H1 (cell line): ENCODE measurements around the gene PLEKHS1. TPM values are rescaled to one million over a fixed set of nuclear protein-coding genes. Genes with fewer than 3 reads are reported as not detected.

Experiments
- CTCF ChIA-PET: fragments of 300-600 bp; sonication (Branson Sonifier 250); formaldehyde crosslinking; loops from one replicate; lab custom pipeline; 2021; ENCODE audit not compliant: partially characterized antibody; lab: Charles Lee
- POLR2A ChIA-PET: fragments of 300-600 bp; sonication (Branson Sonifier 250); formaldehyde crosslinking; loops from one replicate; lab custom pipeline; 2021; ENCODE audit warnings: inconsistent platforms; ENCODE audit not compliant: partially characterized antibody; lab: Charles Lee
- DNase-seq, 2 experiments: peaks; one replicate each; pipeline versions ENCODE4 v3.0.0 to v3.0.0-alpha.2; 2010 to 2022; ENCODE audit warnings: low spot score in 2 of 2, low read depth in 1 of 2, mixed read lengths in 1 of 2
- FAIRE-seq: peaks from 2 replicates; lab custom pipeline; 2011; peaks lifted over from hg19 to GRCh38; lab: Jason Lieb, UNC
- H2AFZ ChIP-seq: 2 replicates; pipeline ENCODE4 v1.8.1; 2012; ENCODE audit warnings: low read length, inconsistent platforms
- H2AK5ac ChIP-seq: 2 replicates; pipeline ENCODE4 v1.6.1; 2013; ENCODE audit warnings: low read depth, low read length
- H2BK120ac ChIP-seq: replicated peaks from 2 replicates; pipeline ENCODE3; 2013; ENCODE audit warnings: low read depth, low read length, inconsistent platforms
- H2BK12ac ChIP-seq: 2 replicates; pipeline ENCODE4 v1.6.1; 2013; ENCODE audit warnings: low read depth, low read length
- H2BK15ac ChIP-seq: 2 replicates; pipeline ENCODE4 v1.6.1; 2013; ENCODE audit warnings: low read length
- H2BK20ac ChIP-seq: 2 replicates; pipeline ENCODE4 v1.6.1; 2013; ENCODE audit warnings: low read length
- H2BK5ac ChIP-seq: 2 replicates; pipeline ENCODE4 v1.6.1; 2013; ENCODE audit warnings: low read depth, low read length
- H3K14ac ChIP-seq: 2 replicates; pipeline ENCODE4 v1.6.1; 2013; ENCODE audit warnings: inconsistent platforms; ENCODE audit not compliant: insufficient read length
- H3K18ac ChIP-seq: 2 replicates; pipeline ENCODE4 v1.6.1; 2013; ENCODE audit warnings: low read length; ENCODE audit errors: extremely low read depth
- H3K23ac ChIP-seq: 2 replicates; pipeline ENCODE4 v1.6.1; 2013; ENCODE audit warnings: inconsistent platforms; ENCODE audit not compliant: insufficient read length
- H3K23me2 ChIP-seq: 2 replicates; pipeline ENCODE4 v1.6.1; 2013; ENCODE audit warnings: low read depth, low read length
- H3K27ac ChIP-seq: 2 replicates; pipeline ENCODE4 v1.6.1; 2011; ENCODE audit warnings: low read depth, low read length, inconsistent platforms
- H3K27me3 ChIP-seq, 4 experiments: replicated peaks in 1 of 4; 1 replicate in 1 of 4; 2 replicates in 3 of 4; pipeline versions ENCODE4 v1.6.1 to v1.8.1; 2011 to 2013; ENCODE audit warnings: low read length in 3 of 4, mild to moderate bottlenecking in 3 of 4, inconsistent platforms in 2 of 4, mixed read lengths in 2 of 4, moderate library complexity in 1 of 4; ENCODE audit not compliant: control insufficient read depth in 3 of 4, insufficient read depth in 3 of 4; ENCODE audit errors: extremely low read depth in 1 of 4
- H3K36me3 ChIP-seq, 4 experiments: 2 replicates each; pipeline versions ENCODE4 v1.6.1 to v1.8.1; 2011 to 2013; ENCODE audit warnings: mild to moderate bottlenecking in 4 of 4, low read length in 3 of 4, moderate library complexity in 2 of 4, control low read depth in 1 of 4, inconsistent platforms in 1 of 4; ENCODE audit not compliant: insufficient read depth in 4 of 4, control insufficient read depth in 2 of 4
- H3K4ac ChIP-seq: replicated peaks from 2 replicates; pipeline ENCODE3; 2013; ENCODE audit warnings: low read length, low read depth, mixed read lengths, inconsistent platforms; ENCODE audit not compliant: insufficient read length
- H3K4me1 ChIP-seq, 4 experiments: replicated peaks in 1 of 4; 1 replicate in 1 of 4; 2 replicates in 3 of 4; pipeline versions ENCODE4 v1.6.1 to v1.8.1; 2011 to 2013; ENCODE audit warnings: low read length in 3 of 4, inconsistent platforms in 2 of 4, mixed read lengths in 1 of 4; ENCODE audit not compliant: insufficient read depth in 4 of 4, control insufficient read depth in 3 of 4
- H3K4me2 ChIP-seq, 2 experiments: 2 replicates each; pipeline versions ENCODE4 v1.6.1 to v1.8.1; 2011 to 2013; ENCODE audit warnings: low read depth in 2 of 2, low read length in 2 of 2, control low read depth in 1 of 2, inconsistent platforms in 1 of 2, mild to moderate bottlenecking in 1 of 2; ENCODE audit not compliant: insufficient read depth in 1 of 2
- H3K4me3 ChIP-seq, 4 experiments: fragments of 200-600, 300-600 bp in 1 of 4; sonication (generic), shearing (Covaris generic), sonication (Bioruptor Twin) in 1 of 4; 2 replicates each; pipeline versions ENCODE4 v1.5.1 to v1.8.1; 2011 to 2016; ENCODE audit warnings: low read length in 4 of 4, low read depth in 3 of 4, control low read depth in 2 of 4, inconsistent platforms in 2 of 4, mild to moderate bottlenecking in 2 of 4, mixed read lengths in 1 of 4, moderate library complexity in 1 of 4; ENCODE audit not compliant: insufficient read depth in 2 of 4; ENCODE audit errors: extremely low read depth in 1 of 4
- H3K56ac ChIP-seq: replicated peaks from 2 replicates; pipeline ENCODE3; 2013; ENCODE audit warnings: low read depth, mild to moderate bottlenecking, mixed read lengths, low read length, inconsistent platforms; ENCODE audit not compliant: insufficient read length
- H3K79me1 ChIP-seq: 2 replicates; pipeline ENCODE4 v1.6.1; 2013; ENCODE audit warnings: low read depth, low read length, control low read depth
- H3K79me2 ChIP-seq, 2 experiments: 2 replicates each; pipeline versions ENCODE4 v1.6.1 to v1.8.1; 2012 to 2013; ENCODE audit warnings: low read length in 2 of 2, mild to moderate bottlenecking in 2 of 2, inconsistent platforms in 1 of 2; ENCODE audit not compliant: insufficient read depth in 2 of 2, control insufficient read depth in 1 of 2
- H3K9ac ChIP-seq, 4 experiments: replicated peaks in 1 of 4; 1 replicate in 1 of 4; 2 replicates in 3 of 4; pipeline versions ENCODE4 v1.6.1 to v1.8.1; 2011 to 2013; ENCODE audit warnings: low read depth in 3 of 4, low read length in 3 of 4, control low read depth in 2 of 4, mild to moderate bottlenecking in 2 of 4, moderate library complexity in 2 of 4, inconsistent platforms in 1 of 4; ENCODE audit errors: extremely low read depth in 1 of 4
- H3K9me3 ChIP-seq, 2 experiments: 2 replicates each; pipeline versions ENCODE4 v1.6.1 to v1.8.1; 2012 to 2013; ENCODE audit warnings: mild to moderate bottlenecking in 2 of 2, moderate library complexity in 2 of 2, control low read depth in 1 of 2, inconsistent platforms in 1 of 2, low read depth in 1 of 2, low read length in 1 of 2, mixed read lengths in 1 of 2; ENCODE audit not compliant: insufficient read depth in 2 of 2
- H4K20me1 ChIP-seq, 2 experiments: replicated peaks in 1 of 2; 2 replicates each; pipeline versions ENCODE3 to v1.8.1; 2011 to 2013; ENCODE audit warnings: inconsistent platforms in 2 of 2, low read length in 2 of 2, mild to moderate bottlenecking in 1 of 2; ENCODE audit not compliant: insufficient read depth in 2 of 2, control insufficient read depth in 1 of 2
- H4K5ac ChIP-seq: 2 replicates; pipeline ENCODE4 v1.6.1; 2013; ENCODE audit warnings: low read length, low read depth, mixed read lengths, inconsistent platforms; ENCODE audit not compliant: insufficient read length
- H4K8ac ChIP-seq: 2 replicates; pipeline ENCODE4 v1.8.0; 2013; ENCODE audit warnings: mild to moderate bottlenecking, moderate library complexity, low read length, inconsistent platforms; ENCODE audit not compliant: insufficient read depth; ENCODE audit errors: extremely low read depth
- H4K91ac ChIP-seq: replicated peaks from 2 replicates; pipeline ENCODE3; 2013; ENCODE audit warnings: low read length, mixed read lengths, inconsistent platforms; ENCODE audit not compliant: insufficient read length
- CTBP2 ChIP-seq: IDR thresholded peaks from 2 replicates; pipeline ENCODE4 v1.7.0; 2011; ENCODE audit warnings: borderline replicate concordance, mild to moderate bottlenecking, moderate library complexity, mixed read lengths, low read length; ENCODE audit not compliant: insufficient read depth, insufficient read length
- EGR1 ChIP-seq: IDR thresholded peaks from 2 replicates; pipeline ENCODE4 v1.6.1; 2011; ENCODE audit warnings: low read depth, low read length, borderline replicate concordance
- EP300 ChIP-seq, 2 experiments: IDR thresholded peaks; 1 replicate in 1 of 2; 2 replicates in 1 of 2; pipeline ENCODE4 v1.6.1; 2011 to 2012; ENCODE audit warnings: low read depth in 2 of 2, low read length in 2 of 2, mild to moderate bottlenecking in 2 of 2, borderline replicate concordance in 1 of 2, inconsistent platforms in 1 of 2, moderate library complexity in 1 of 2
- FOSL1 ChIP-seq: IDR thresholded peaks from 2 replicates; pipeline ENCODE4 v1.6.1; 2011; ENCODE audit warnings: mild to moderate bottlenecking, low read depth, low read length, moderate library complexity; ENCODE audit not compliant: insufficient read depth
- JUND ChIP-seq: IDR thresholded peaks from 2 replicates; pipeline ENCODE4 v1.6.1; 2011; ENCODE audit warnings: mild to moderate bottlenecking, improper control_type of control experiment, low read length
- KDM4A ChIP-seq: IDR thresholded peaks from one replicate; pipeline ENCODE4 v1.7.1; 2012; ENCODE audit warnings: low read depth, mild to moderate bottlenecking, moderate library complexity, low read length, inconsistent platforms; ENCODE audit not compliant: severe bottlenecking
- RAD21 ChIP-seq, 2 experiments: IDR thresholded peaks in 1 of 2; conservative IDR thresholded peaks in 1 of 2; 2 replicates each; pipeline ENCODE4 v1.6.1; 2011; ENCODE audit warnings: low read depth in 2 of 2, low read length in 2 of 2, improper control_type of control experiment in 1 of 2, inconsistent platforms in 1 of 2, mild to moderate bottlenecking in 1 of 2, moderate library complexity in 1 of 2
- RBBP5 ChIP-seq: IDR thresholded peaks from 2 replicates; pipeline ENCODE4 v1.7.1; 2012; ENCODE audit warnings: low read depth, mild to moderate bottlenecking, inconsistent platforms, low read length, moderate library complexity, borderline replicate concordance
- RFX5 ChIP-seq: IDR thresholded peaks from 2 replicates; pipeline ENCODE4 v1.6.1; 2011; ENCODE audit warnings: low read depth, low read length, improper control_type of control experiment, borderline replicate concordance
- SIRT6 ChIP-seq: IDR thresholded peaks from one replicate; pipeline ENCODE4 v1.7.1; 2012; ENCODE audit warnings: low read length, inconsistent platforms
- SRF ChIP-seq: IDR thresholded peaks from 2 replicates; pipeline ENCODE4 v1.6.1; 2011; ENCODE audit warnings: mild to moderate bottlenecking, low read depth, low read length, moderate library complexity
- TCF12 ChIP-seq: IDR thresholded peaks from 2 replicates; pipeline ENCODE4 v1.6.1; 2011; ENCODE audit warnings: low read depth, mild to moderate bottlenecking, low read length
- TEAD4 ChIP-seq: IDR thresholded peaks from 2 replicates; pipeline ENCODE4 v1.6.1; 2012; ENCODE audit warnings: low read depth, low read length, inconsistent platforms, mixed read lengths
- WGBS, 2 experiments: shearing (Covaris generic) in 1 of 2; methylation state at CpG; one replicate each; pipeline versions ENCODE4 v1.1.6 to v1.1.7; 2013 to 2015; ENCODE audit warnings: low lambda C conversion rate in 2 of 2, mixed read lengths in 2 of 2, inconsistent platforms in 1 of 2, low coverage in 1 of 2, missing lambda C conversion rate in 1 of 2; ENCODE audit not compliant: insufficient replicate concordance in 2 of 2, insufficient coverage in 1 of 2, insufficient read length in 1 of 2; ENCODE audit errors: extremely low coverage in 1 of 2, missing lambda C conversion rate in 1 of 2; 5-methylcytosine and 5-hydroxymethylcytosine counted together
- polyA plus RNA-seq, 7 experiments: library from polyadenylated mRNA; depleted of rRNA in 3 of 7; stranded (reverse) in 5 of 7; unstranded in 2 of 7; fragments of >200 nt in 5 of 7; fragments of 200-250 nt in 2 of 7; gene quantifications; 1 replicate in 5 of 7; 2 replicates in 1 of 7; 4 replicates in 1 of 7; pipeline versions ENCODE4 v1.2.1 to v1.2.3, GENCODE V29; 2011 to 2013; ENCODE audit warnings: missing spikeins in 2 of 7, mixed read lengths in 2 of 7
- total RNA-seq: library from RNA; stranded (reverse); fragmentation: NEBNext Ultra II Directional; extraction: Animal tissue kit (Norgen Biotek cat#: 25700); gene quantifications from 2 replicates; pipeline ENCODE4 v1.2.1, GENCODE V29; 2021
- TF ChIP-seq, protein P1 (sequence below): IDR thresholded peaks from 2 replicates; pipeline ENCODE4 v1.6.1; 2012; ENCODE audit warnings: inconsistent platforms

The PLEKHS1 gene
- total and polyA plus RNA-seq, 2 of the 8 experiments (the other 6 are each of a cell fraction or from before 2014, with no cell fraction given), result not detected

DNA sequence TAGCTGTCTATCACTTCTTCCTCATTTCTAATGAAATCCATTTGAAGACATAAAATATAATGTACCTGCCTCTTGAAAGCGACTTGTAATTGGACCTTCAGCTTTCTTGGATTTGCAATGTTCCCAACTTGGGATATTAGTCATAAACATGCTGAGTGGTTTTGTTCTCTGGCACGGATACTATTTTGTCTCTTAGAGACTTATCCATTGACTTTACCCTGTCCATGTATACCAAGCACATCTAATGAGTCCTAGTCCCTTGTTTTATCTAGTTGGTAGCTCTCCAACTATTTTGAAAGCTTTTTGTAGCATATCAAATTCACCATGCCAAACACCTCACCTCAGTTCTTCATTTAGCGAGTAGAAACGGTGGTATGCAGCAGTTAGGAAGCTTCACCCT, 18.9 kb downstream of the PLEKHS1 start:
- Histone ChIP-seq H2BK120ac (no peak overlapping the region), H2BK5ac (no peak overlapping the region), H3K27ac (no peak overlapping the region), H3K23ac (no peak overlapping the region), H4K5ac (no peak overlapping the region), H3K23me2 (no peaks in the 10 kb centered on the region), H2BK15ac (no peak overlapping the region), H3K18ac (no peak overlapping the region), H4K91ac (no peak overlapping the region), H3K56ac (no peak overlapping the region), H2BK20ac (no peak overlapping the region), H3K9ac (no peak overlapping the region), H3K4me1 (no peaks in the 10 kb centered on the region), H3K14ac (no peak overlapping the region), H3K4me2 (no peak overlapping the region), H3K4ac (no peak overlapping the region), H2BK12ac (no peak overlapping the region), H4K8ac (no peak overlapping the region), H3K27me3 (no peaks in the 10 kb centered on the region), H3K36me3 (no peaks in the 10 kb centered on the region), H2AFZ (no peak overlapping the region), H2AK5ac (no peak overlapping the region), H3K79me2 (no peaks in the 10 kb centered on the region), H3K4me3 (no peak overlapping the region), H4K20me1 (no peaks in the 10 kb centered on the region), H3K9me3 (no peaks in the 10 kb centered on the region), H3K79me1 (no peaks in the 10 kb centered on the region)
- ChIA-PET CTCF (interaction anchor here (0.6 to 2.1 kb wide), 3 partner anchors 10 to 66 kb away, joined by 3 to 5 read pairs (median 4); no protein-coding TSS in a partner anchor), POLR2A (no interaction called here)
- no peak for FAIRE-seq
- 82% methylated on average over 4 of the region's 4 CpGs; no CpG with 5 or more reads in 1 of the 2 experiments for WGBS, 2 experiments
- no peak for DNase-seq
- TF ChIP-seq, protein P1, sequence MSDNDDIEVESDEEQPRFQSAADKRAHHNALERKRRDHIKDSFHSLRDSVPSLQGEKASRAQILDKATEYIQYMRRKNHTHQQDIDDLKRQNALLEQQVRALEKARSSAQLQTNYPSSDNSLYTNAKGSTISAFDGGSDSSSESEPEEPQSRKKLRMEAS, result no peak
- TF ChIP-seq RBBP5 (no peak), FOSL1 (no peak), JUND (no peak), SRF (no peak), EP300 (IDR thresholded peaks at IDR 0.05; ENCODE audit: borderline replicate concordance in 1 of 2, low read depth in 2 of 2, low read length in 2 of 2) (no peak), RAD21 (IDR thresholded peaks at IDR 0.05 in 1 of 2, conservative IDR thresholded peaks at IDR 0.05 in 1 of 2; ENCODE audit: low read depth in 2 of 2, low read length in 2 of 2) (no peak), TEAD4 (no peak), EGR1 (no peak), SIRT6 (no peak), KDM4A (no peak), RFX5 (no peak), TCF12 (no peak), CTBP2 (no peak)
